Upper lobe of right lung (tissue), 1 donor: ENCODE measurements around the gene CEP70. TPM values are rescaled to one million over a fixed set of nuclear protein-coding genes. Genes with fewer than 3 reads are reported as not detected.

Experiments
- ATAC-seq: fragments of 200-7000 bp; cut with Tn5 transposase; one replicate; pipeline ENCODE4 v1.9.1; 2020; ENCODE audit warnings: mild to moderate bottlenecking, moderate library complexity
- DNase-seq: peaks from one replicate; pipeline ENCODE4 v3.0.0-alpha.2; 2020
- H3K27ac ChIP-seq: fragments of 200-600 bp; one replicate; pipeline ENCODE4 v1.8.0; 2022
- H3K27me3 ChIP-seq: fragments of 200-600 bp; one replicate; pipeline ENCODE4 v1.8.0; 2022; ENCODE audit warnings: mild to moderate bottlenecking
- H3K36me3 ChIP-seq: fragments of 200-600 bp; one replicate; pipeline ENCODE4 v1.8.0; 2022
- H3K4me1 ChIP-seq: fragments of 200-600 bp; one replicate; pipeline ENCODE4 v1.8.0; 2022
- H3K4me3 ChIP-seq: fragments of 200-600 bp; one replicate; pipeline ENCODE4 v1.8.0; 2022; ENCODE audit warnings: mild to moderate bottlenecking
- H3K9me3 ChIP-seq: fragments of 200-600 bp; one replicate; pipeline ENCODE4 v1.8.0; 2022
- CTCF ChIP-seq: fragments of 200-600 bp; IDR thresholded peaks from one replicate; pipeline ENCODE4 v1.8.0; 2022; ENCODE audit warnings: antibody characterized with exemption
- intact Hi-C: fragments of 100-400 bp; cut with DNase I; formaldehyde crosslinking; loops from one replicate; pipeline ENCODE4 v1.11.0; 2022
- total RNA-seq: library from RNA; stranded (reverse); fragmentation: NEBNext Ultra II Directional; extraction: Animal tissue kit (Norgen Biotek cat#: 25700); gene quantifications from one replicate; pipeline ENCODE4 v1.2.1, GENCODE V29; 2021
- donor health status: DM: no; HTN: yes; CAD: no; lungs with severe emphysema.

Gene CEP70
- total RNA-seq, 1 donor from 2014 or later: 46.3 TPM

GRCh38 chr3:138448631-138449030, 145.4 kb downstream of the CEP70 start:
- H3K9me3 ChIP-seq: no peaks in the 10 kb centered on the region
- ATAC-seq: no peak
- H3K27me3 ChIP-seq: no peaks in the 10 kb centered on the region
- intact Hi-C loops: no loop called here
- no peak for TF ChIP-seq CTCF
- DNase-seq: no peak
- H3K4me3 ChIP-seq: no peak overlapping the region
- H3K27ac ChIP-seq: no peak overlapping the region
- no peaks in the 10 kb centered on the region for H3K4me1 ChIP-seq
- H3K36me3 ChIP-seq: no peaks in the 10 kb centered on the region

GRCh38 chr3:138445654-138446053, 148.4 kb downstream of the CEP70 start:
- Histone ChIP-seq H3K27me3 (no peaks in the 10 kb centered on the region), H3K9me3 (no peaks in the 10 kb centered on the region), H3K4me3 (no peak overlapping the region), H3K27ac (no peak overlapping the region), H3K36me3 (no peaks in the 10 kb centered on the region), H3K4me1 (peaks cover 21% of the 10 kb centered on the region)
- TF ChIP-seq CTCF: no peak
- peak; percentile 8 for DNase-seq
- no peak for ATAC-seq
- intact Hi-C loops: no loop called here

- peaks cover 23% of the 10 kb centered on the region for H3K4me1 ChIP-seq
- no peaks in the 10 kb centered on the region for H3K27me3 ChIP-seq
- H3K36me3 ChIP-seq: no peaks in the 10 kb centered on the region
- no peak for ATAC-seq
- DNase-seq: no peak
- no peak for TF ChIP-seq CTCF
- intact Hi-C loops: no loop called here
- H3K27ac ChIP-seq: no peak overlapping the region
- H3K4me3 ChIP-seq: no peak overlapping the region
- no peaks in the 10 kb centered on the region for H3K9me3 ChIP-seq
Measured at GRCh38 chr3:138445236-138445635, 148.8 kb downstream of the CEP70 start.

Other genes starting within 250 kb of the CEP70 start
- gene MRAS, start 245.7 kb downstream of the CEP70 start, total RNA-seq: 79.4 TPM
- 66.4 TPM for gene ESYT3, start 159.6 kb downstream of the CEP70 start, total RNA-seq
- 11.5 TPM for gene FAIM, start 14.5 kb upstream of the CEP70 start, total RNA-seq
- gene PIK3CB, start 240.7 kb upstream of the CEP70 start, total RNA-seq: 37.4 TPM